ENCODE measurements around the gene KL.

Gene KL

GRCh38 chr13:33006134-33006533, 10.1 kb upstream of the KL start:
- no peak for DNase-seq

- DNase-seq = no peak
These were observed 9.6 kb upstream of the KL start for GRCh38 chr13:33006638-33007037.

GRCh38 chr13:33007237-33007636, 9.0 kb upstream of the KL start:
- no peak for DNase-seq

- DNase-seq = no peak
These were observed 8.3 kb upstream of the KL start for GRCh38 chr13:33007950-33008349.

- no peak for DNase-seq
These were observed 7.1 kb upstream of the KL start for GRCh38 chr13:33008946-33009722.

GRCh38 chr13:33011828-33012470, 4.3 kb upstream of the KL start:
- DNase-seq = no peak

GRCh38 chr13:33014291-33014690, 1.9 kb upstream of the KL start:
- no peak for DNase-seq

GRCh38 chr13:33015241-33015668, 968 bp upstream of the KL start:
- no peak for DNase-seq

GRCh38 chr13:33015791-33016323, 366 bp upstream of the KL start:
- DNase-seq = no peak

GRCh38 chr13:33017323-33017929, 1.2 kb downstream of the KL start:
- peak; percentile 20 for DNase-seq

GRCh38 chr13:33018886-33019285, 2.7 kb downstream of the KL start:
- no peak for DNase-seq

GRCh38 chr13:33022986-33023385, 6.8 kb downstream of the KL start:
- DNase-seq = no peak

- DNase-seq = no peak
These were observed 9.1 kb downstream of the KL start for GRCh38 chr13:33025220-33025744.

- no peak for DNase-seq
These were observed 10.4 kb downstream of the KL start for GRCh38 chr13:33026489-33027152.

- no peak for DNase-seq
These were observed 12.4 kb downstream of the KL start for GRCh38 chr13:33028620-33029019.

GRCh38 chr13:33031277-33031676, 15.1 kb downstream of the KL start:
- no peak for DNase-seq

- no peak for DNase-seq
These were observed 15.9 kb downstream of the KL start for GRCh38 chr13:33032037-33032625.

GRCh38 chr13:33033051-33033812, 17.0 kb downstream of the KL start:
- no peak for DNase-seq

- no peak for DNase-seq
These were observed 17.8 kb downstream of the KL start for GRCh38 chr13:33033986-33034385.

- no peak for DNase-seq
These were observed 18.8 kb downstream of the KL start for GRCh38 chr13:33034882-33035520.

- no peak for DNase-seq
These were observed 21.4 kb downstream of the KL start for GRCh38 chr13:33037673-33038072.
